Dedifferentiated amniotic fluid mesenchymal stem cell (primary cell): Measurements from ENCODE around the gene SLC12A5.

Source experiments
- DNase-seq: peaks from one replicate; pipeline ENCODE4 v3.0.0-alpha.2; 2016; ENCODE audit errors: extremely low spot score

Gene SLC12A5

GRCh38 chr20:46108435-46108841, 79.4 kb downstream of the SLC12A5 start:
- DNase-seq = no peak

- no peak for DNase-seq
Observed at GRCh38 chr20:46108976-46109375, 80.0 kb downstream of the SLC12A5 start.
